ENCODE results near the gene NACA. TPM values are rescaled to one million over a fixed set of nuclear protein-coding genes. Genes with fewer than 3 reads are reported as not detected.
A peak's percentile ranks its signal among the peaks of the same experiment; 100 is the strongest.
"Not testable (repeated sequence)": the region's sequence is repeated elsewhere in the genome, so short reads cannot be mapped to it uniquely, and the experiment has no call there.

The NACA gene
- total RNA-seq, 1 donor from 2014 or later, result 1,274 TPM

DNA sequence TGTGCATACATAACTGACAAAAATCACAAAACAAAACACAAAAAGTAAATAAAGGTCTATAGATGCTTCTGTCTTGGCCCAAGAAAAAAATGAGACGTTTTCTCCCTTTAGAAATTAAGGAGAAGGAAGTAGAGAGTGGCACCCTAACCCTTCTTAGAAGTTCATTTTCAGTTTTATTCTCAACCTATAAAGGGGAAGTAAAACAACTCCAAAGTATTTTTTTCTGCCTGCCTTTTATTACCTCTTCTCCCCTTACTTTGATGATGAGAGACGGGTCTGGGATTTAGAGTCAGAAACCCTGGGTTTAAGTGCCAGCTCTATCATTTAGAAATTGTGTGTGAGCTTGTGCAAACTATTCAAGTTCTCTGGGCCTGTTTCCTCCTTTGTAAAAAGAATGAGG is 24.3 kb upstream of the NACA start:
- no peak for DNase-seq (ENCODE audit: extremely low spot score in 2 of 2)

DNA sequence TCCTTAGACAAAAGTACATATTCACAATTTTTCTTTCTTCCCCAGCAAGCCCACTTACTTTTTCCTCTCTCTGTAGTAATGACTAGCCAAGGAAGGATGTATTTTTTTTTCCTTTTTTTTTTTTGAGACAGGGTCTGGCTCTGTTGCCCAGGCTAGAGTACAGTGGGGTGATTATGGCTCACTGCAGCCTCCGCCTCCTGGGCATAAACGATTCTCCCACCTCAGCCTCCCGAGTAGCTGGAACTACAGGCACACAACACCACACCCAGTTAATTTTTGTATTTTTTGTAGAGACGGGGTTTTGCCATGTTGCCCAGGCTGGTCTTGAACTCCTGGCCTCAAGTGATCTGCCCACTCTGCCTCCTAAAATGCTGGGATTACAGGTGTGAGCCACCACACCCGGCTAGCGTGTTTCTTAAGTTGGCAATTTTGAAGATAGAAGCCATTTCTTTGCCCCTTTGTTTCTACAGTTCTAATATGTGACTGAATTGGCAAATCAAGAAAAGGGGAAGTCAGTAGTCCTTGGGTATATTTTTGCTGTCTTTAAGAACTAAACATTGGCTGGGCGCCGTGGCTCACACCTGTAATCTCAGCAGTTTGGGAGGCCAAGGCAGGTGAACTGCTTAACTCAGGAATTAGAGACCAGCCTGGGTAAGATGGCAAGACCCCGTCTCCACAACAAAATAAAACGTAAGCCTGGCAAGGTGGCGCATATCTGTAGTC is 3.2 kb upstream of the NACA start:
- no peak for DNase-seq (ENCODE audit: extremely low spot score in 2 of 2)
- H3K9me3 ChIP-seq, result no peaks in the 10 kb centered on the region
- intact Hi-C loops (cut with DNase I), result no loop called here
- H3K36me3 ChIP-seq, result peaks cover 0 to 8% of the 10 kb centered on the region in 2 donors
- H3K4me3 ChIP-seq, result no peak overlapping the region
- peaks cover 10% of the 10 kb centered on the region for H3K4me1 ChIP-seq
- H3K27me3 ChIP-seq, result no peaks in the 10 kb centered on the region
- TF ChIP-seq, protein P1, sequence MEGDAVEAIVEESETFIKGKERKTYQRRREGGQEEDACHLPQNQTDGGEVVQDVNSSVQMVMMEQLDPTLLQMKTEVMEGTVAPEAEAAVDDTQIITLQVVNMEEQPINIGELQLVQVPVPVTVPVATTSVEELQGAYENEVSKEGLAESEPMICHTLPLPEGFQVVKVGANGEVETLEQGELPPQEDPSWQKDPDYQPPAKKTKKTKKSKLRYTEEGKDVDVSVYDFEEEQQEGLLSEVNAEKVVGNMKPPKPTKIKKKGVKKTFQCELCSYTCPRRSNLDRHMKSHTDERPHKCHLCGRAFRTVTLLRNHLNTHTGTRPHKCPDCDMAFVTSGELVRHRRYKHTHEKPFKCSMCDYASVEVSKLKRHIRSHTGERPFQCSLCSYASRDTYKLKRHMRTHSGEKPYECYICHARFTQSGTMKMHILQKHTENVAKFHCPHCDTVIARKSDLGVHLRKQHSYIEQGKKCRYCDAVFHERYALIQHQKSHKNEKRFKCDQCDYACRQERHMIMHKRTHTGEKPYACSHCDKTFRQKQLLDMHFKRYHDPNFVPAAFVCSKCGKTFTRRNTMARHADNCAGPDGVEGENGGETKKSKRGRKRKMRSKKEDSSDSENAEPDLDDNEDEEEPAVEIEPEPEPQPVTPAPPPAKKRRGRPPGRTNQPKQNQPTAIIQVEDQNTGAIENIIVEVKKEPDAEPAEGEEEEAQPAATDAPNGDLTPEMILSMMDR (IDR thresholded peaks at IDR 0.05), result no peak
- TF ChIP-seq POLR2A (IDR thresholded peaks at IDR 0.05) (no peak), POLR2AphosphoS5 (IDR thresholded peaks at IDR 0.05; ENCODE audit: insufficient read depth in 1 of 2, low read depth in 1 of 2) (no peak)
- no peak overlapping the region for H3K27ac ChIP-seq

More for the DNA sequence above, 24.3 kb upstream of the NACA start:
- H3K4me1 ChIP-seq, result peaks cover 11% of the 10 kb centered on the region
- intact Hi-C loops (cut with DNase I), result no loop called here
- TF ChIP-seq POLR2A (IDR thresholded peaks at IDR 0.05) (no peak), POLR2AphosphoS5 (IDR thresholded peaks at IDR 0.05; ENCODE audit: insufficient read depth in 1 of 2, low read depth in 1 of 2) (no peak)
- TF ChIP-seq, protein P1 (IDR thresholded peaks at IDR 0.05), result no peak
- H3K4me3 ChIP-seq, result no peak overlapping the region
- peaks cover 0 to 3% of the 10 kb centered on the region in 2 donors for H3K36me3 ChIP-seq
- H3K27me3 ChIP-seq, result no peaks in the 10 kb centered on the region
- H3K9me3 ChIP-seq, result no peaks in the 10 kb centered on the region
- no peak overlapping the region for H3K27ac ChIP-seq

DNA sequence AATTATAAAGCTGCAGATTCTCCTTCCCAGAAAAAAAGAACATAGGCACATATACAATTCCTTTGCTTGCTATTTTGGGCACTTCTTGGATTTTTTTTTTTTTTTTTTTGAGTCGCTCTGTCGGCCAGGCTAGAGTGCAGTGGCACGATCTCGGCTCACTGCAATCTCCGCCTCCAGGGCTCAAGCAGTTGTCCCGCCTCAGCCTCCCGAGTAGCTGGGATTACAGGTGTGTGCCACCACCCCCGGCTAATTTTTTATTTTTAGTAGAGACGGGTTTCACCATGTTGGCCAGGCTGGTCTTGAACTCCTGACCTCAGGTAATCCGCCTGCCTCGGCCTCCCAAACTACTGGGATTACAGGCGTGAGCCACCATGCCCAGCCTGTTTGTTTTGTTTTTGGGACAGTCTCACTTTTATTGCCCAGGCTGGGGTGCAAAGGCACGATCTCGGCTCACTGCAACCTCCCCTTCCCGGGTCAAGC is 1.1 kb upstream of the NACA start:
- intact Hi-C loops (cut with DNase I); H3K27me3 ChIP-seq; H3K4me3 ChIP-seq; H3K9me3 ChIP-seq; DNase-seq (ENCODE audit: extremely low spot score in 2 of 2); H3K36me3 ChIP-seq: not testable (repeated sequence)
- H3K4me1 ChIP-seq, result peaks cover 31% of the 10 kb centered on the region
- H3K27ac ChIP-seq, result peak overlapping the region; percentile 97

DNA sequence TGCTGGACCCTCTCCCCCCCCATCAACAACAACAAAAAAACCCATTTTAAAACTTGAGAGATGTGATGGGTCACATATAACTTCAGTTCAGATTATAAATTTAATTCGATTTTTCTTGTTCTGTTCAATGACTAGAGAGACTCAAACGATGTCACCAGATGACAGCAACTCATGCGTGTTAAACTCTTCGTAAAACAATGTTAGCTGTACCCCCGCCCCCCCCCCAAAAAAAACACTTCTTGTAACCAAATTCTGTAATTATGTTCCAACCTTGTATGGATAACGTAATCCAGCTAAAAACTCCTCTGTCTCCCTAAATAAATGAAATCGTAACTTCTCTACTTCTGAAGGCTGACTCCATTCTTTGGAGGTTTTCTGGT is 614 bp upstream of the NACA start:
- peaks cover 36% of the 10 kb centered on the region for H3K4me1 ChIP-seq
- no peaks in the 10 kb centered on the region for H3K27me3 ChIP-seq
- DNase-seq (ENCODE audit: extremely low spot score in 2 of 2), result no peak
- intact Hi-C loops (cut with DNase I), result no loop called here
- no peaks in the 10 kb centered on the region for H3K9me3 ChIP-seq
- H3K27ac ChIP-seq, result peak overlapping the region; percentile 97
- no peaks in the 10 kb centered on the region for H3K36me3 ChIP-seq
- peak overlapping the region; percentile 64 to 81 for H3K4me3 ChIP-seq
- TF ChIP-seq POLR2AphosphoS5 (IDR thresholded peaks at IDR 0.05; ENCODE audit: insufficient read depth in 1 of 2, low read depth in 1 of 2) (no peak), POLR2A (IDR thresholded peaks at IDR 0.05) (no peak)
- TF ChIP-seq, protein P1 (IDR thresholded peaks at IDR 0.05), result no peak

DNA sequence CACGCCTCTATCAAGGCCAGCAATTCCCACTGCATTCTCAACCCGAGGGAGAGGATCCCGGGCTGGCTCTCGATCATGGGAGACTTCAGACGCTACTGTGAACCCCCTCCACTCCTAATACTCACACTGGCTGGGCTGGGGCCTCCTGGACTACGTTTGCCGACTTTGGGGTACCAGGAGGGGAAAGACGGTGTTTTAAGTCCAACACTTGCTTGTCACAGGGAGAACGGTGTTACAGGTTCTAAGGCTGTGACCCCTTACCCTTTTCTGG is 463 bp downstream of the NACA start:
- intact Hi-C loops (cut with DNase I), result no loop called here
- H3K4me1 ChIP-seq, result peaks cover 47% of the 10 kb centered on the region

More for the DNA sequence above, 463 bp downstream of the NACA start:
- TF ChIP-seq, protein P1 (IDR thresholded peaks at IDR 0.05), result no peak
- Histone ChIP-seq H3K27me3 (no peaks in the 10 kb centered on the region), H3K9me3 (no peaks in the 10 kb centered on the region), H3K36me3 (peaks cover 0 to 7% of the 10 kb centered on the region in 2 donors), H3K4me3 (peak overlapping the region; percentile 64 to 81), H3K27ac (peak overlapping the region; percentile 97)
- no peak for DNase-seq (ENCODE audit: extremely low spot score in 2 of 2)

Data from vagina (tissue), 2 donors.